ENCODE results near the gene LRIT1.

DNA sequence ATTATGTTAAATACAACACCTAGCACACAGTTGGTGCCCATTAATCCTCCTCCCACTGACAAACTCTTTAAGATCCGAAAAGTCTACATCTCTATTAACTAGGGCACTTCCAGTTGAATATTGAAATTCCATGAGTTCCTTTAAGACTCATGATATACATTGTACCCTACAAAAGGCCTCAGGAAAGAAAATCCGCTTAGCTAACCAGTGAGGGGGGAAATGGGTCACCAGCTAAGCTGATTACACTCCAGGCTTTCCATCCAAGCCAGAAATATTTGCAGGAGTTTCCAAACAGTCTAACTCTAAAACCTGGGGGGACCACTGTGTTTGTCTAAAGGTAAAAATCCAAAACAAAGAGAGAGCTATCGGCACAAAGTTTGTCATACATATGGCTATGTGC lies 14.7 kb downstream of the LRIT1 start:
- TF ChIP-seq POLR2AphosphoS5 (IDR thresholded peaks at IDR 0.05; ENCODE audit: borderline replicate concordance, low read depth, low read length) (no peak), EZH2 (IDR thresholded peaks at IDR 0.05) (no peak), FOXP2 (optimal IDR thresholded peaks at IDR 0.05; ENCODE audit: control extremely low read depth, extremely low read length, insufficient read depth) (no peak)

Measured in SK-N-MC (cell line).